Ishikawa (cell line): Measurements from ENCODE around the gene NSUN7.

Experiments
- CEBPB ChIP-seq: IDR thresholded peaks from 2 replicates; pipeline ENCODE4 v1.6.1; 2012
- CREB1 ChIP-seq: IDR thresholded peaks from 2 replicates; pipeline ENCODE4 v1.6.1; 2012; ENCODE audit warnings: low read depth
- EGR1 ChIP-seq: IDR thresholded peaks from 2 replicates; pipeline ENCODE4 v1.6.1; 2012
- EP300 ChIP-seq: IDR thresholded peaks from 2 replicates; pipeline ENCODE4 v1.6.1; 2012; ENCODE audit warnings: borderline replicate concordance
- FOXM1 ChIP-seq: IDR thresholded peaks from 2 replicates; pipeline ENCODE4 v1.6.1; 2012; ENCODE audit warnings: low read depth, borderline replicate concordance
- NFIC ChIP-seq: IDR thresholded peaks from 2 replicates; pipeline ENCODE4 v1.6.1; 2012
- RAD21 ChIP-seq: IDR thresholded peaks from 2 replicates; pipeline ENCODE4 v1.6.1; 2012; ENCODE audit warnings: low read depth
- REST ChIP-seq: IDR thresholded peaks from 2 replicates; pipeline ENCODE4 v1.6.1; 2012; ENCODE audit warnings: low read depth, mild to moderate bottlenecking
- TAF1 ChIP-seq: IDR thresholded peaks from 2 replicates; pipeline ENCODE4 v1.6.1; 2012; ENCODE audit warnings: low read depth, mild to moderate bottlenecking
- TCF12 ChIP-seq: IDR thresholded peaks from 2 replicates; pipeline ENCODE4 v1.6.1; 2012; ENCODE audit warnings: low read depth
- TEAD4 ChIP-seq: IDR thresholded peaks from 2 replicates; pipeline ENCODE4 v1.6.1; 2012
- YY1 ChIP-seq: IDR thresholded peaks from 2 replicates; pipeline ENCODE4 v1.6.1; 2012; ENCODE audit warnings: low read depth
- ZBTB7A ChIP-seq: IDR thresholded peaks from 2 replicates; pipeline ENCODE4 v1.6.1; 2012; ENCODE audit warnings: low read depth
- TF ChIP-seq, protein P1 (sequence below): IDR thresholded peaks from 2 replicates; pipeline ENCODE4 v1.6.1; 2012

DNA sequence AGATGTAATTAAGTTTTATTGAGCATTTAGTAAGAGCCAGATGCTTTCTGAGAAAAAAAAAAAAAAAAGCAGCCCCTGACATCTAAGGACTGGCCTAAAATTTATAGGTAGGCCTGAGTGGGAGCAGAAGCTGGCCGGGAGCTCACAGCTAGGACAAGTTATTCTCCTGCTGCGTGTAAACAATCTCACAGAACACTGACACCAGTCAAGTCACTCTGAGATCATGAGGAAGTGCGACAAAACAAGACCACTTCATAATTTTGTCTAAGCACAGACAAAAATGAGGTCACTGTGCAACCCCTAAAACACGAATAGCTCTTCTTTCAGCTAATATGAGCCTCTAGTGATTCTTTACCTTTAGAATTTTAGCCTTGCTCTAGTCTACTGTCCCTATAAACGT is 15.3 kb upstream of the NSUN7 start:
- TF ChIP-seq CREB1 (no peak), REST (no peak), YY1 (no peak), RAD21 (no peak), FOXM1 (no peak), TAF1 (no peak), TCF12 (no peak), ZBTB7A (no peak), NFIC (no peak), EGR1 (no peak), EP300 (no peak), CEBPB (no peak), TEAD4 (no peak)
- TF ChIP-seq, protein P1, sequence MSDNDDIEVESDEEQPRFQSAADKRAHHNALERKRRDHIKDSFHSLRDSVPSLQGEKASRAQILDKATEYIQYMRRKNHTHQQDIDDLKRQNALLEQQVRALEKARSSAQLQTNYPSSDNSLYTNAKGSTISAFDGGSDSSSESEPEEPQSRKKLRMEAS, result no peak
